GM20000 (cell line): Measurements from ENCODE around the gene ACADS.

ENCODE experiments used
- DNase-seq: peaks from one replicate; pipeline ENCODE4 v3.0.0; 2012; ENCODE audit warnings: low spot score
- CTCF ChIP-seq: IDR thresholded peaks from 2 replicates; pipeline ENCODE4 v1.5.1; 2012; ENCODE audit warnings: mild to moderate bottlenecking, control low read depth; ENCODE audit errors: extremely low read depth, missing control alignments

The ACADS gene

DNA sequence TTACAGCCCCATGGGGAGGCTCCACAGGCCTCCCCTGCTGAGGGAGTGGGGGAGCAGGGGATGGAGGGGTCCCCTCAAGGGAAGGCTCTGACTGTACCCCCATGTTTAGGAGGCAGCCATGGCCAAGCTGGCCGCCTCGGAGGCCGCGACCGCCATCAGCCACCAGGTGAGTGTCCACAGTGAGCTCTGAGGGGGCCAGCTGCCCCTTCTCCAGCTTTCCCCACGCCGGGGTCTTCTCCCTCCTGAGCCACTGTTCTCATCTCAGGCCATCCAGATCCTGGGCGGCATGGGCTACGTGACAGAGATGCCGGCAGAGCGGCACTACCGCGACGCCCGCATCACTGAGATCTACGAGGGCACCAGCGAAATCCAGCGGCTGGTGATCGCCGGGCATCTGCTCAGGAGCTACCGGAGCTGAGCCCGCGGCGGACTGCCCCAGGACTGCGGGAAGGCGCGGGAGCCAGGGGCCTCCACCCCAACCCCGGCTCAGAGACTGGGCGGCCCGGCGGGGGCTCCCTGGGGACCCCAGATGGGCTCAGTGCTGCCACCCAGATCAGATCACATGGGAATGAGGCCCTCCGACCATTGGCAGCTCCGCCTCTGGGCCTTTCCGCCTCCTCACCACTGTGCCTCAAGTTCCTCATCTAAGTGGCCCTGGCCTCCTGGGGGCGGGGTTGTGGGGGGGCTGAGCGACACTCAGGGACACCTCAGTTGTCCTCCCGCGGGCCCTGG is 13.6 kb downstream of the ACADS start:
- no peak for TF ChIP-seq CTCF
- no peak for DNase-seq

DNA sequence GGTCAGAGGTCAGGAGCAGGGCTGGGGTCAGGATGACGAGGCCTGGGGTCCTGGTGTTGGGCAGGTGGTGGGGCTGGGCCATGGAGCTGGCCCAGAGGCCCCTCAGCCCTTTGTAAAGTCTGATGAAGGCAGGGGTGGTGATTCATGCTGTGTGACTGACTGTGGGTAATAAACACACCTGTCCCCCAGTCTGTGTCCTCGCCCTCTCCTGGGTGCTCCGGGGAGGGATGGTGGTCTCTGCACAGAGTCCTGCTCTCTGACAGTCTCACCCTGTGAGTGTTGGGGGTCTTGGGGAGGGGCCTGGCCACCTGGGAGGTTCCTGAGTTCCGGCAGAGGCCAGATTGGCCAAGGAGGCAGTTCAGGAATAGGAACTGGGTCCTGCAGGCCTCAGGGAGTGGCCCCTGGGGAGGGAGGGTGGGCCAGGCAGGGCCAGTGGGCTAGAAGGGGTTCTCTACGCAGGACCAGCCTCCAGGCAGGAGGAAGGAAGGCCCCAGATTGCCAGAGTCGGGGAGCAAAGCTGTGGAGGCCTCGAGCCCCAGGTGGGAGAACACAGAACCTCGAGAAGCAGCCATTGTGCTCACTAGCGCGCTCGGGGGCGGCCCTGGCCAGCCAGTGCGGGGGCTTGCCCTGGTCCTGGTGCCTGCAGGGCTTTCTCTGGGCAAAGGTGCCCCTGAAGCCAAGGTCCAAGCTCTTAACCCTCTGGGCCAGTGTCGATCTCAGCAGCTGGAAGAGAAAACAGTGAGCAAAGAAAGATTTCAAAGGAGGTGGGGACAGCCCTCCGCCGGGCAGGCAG is 14.4 kb downstream of the ACADS start:
- no peak for TF ChIP-seq CTCF
- no peak for DNase-seq

DNA sequence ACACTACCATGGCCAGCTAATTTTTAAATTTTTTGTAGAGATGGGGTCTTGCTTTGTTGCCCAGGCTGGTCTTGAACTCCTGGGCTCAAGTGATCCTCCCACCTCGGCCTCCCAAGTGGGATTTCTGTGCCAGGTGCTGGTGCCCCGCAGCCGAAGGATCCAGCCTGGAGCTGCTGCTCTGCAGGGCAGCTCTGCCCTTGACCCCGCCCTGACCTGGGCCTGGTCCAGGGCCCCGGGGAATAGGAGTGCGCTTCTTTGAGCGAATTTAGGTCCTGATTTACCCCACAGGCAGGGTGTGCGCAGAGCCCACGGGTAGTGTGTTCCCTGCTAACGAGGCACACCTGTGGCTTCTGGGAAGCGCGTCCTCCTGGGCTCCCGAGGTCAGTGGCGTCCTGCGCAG is 15.2 kb downstream of the ACADS start:
- no peak for TF ChIP-seq CTCF
- DNase-seq: no peak

DNA sequence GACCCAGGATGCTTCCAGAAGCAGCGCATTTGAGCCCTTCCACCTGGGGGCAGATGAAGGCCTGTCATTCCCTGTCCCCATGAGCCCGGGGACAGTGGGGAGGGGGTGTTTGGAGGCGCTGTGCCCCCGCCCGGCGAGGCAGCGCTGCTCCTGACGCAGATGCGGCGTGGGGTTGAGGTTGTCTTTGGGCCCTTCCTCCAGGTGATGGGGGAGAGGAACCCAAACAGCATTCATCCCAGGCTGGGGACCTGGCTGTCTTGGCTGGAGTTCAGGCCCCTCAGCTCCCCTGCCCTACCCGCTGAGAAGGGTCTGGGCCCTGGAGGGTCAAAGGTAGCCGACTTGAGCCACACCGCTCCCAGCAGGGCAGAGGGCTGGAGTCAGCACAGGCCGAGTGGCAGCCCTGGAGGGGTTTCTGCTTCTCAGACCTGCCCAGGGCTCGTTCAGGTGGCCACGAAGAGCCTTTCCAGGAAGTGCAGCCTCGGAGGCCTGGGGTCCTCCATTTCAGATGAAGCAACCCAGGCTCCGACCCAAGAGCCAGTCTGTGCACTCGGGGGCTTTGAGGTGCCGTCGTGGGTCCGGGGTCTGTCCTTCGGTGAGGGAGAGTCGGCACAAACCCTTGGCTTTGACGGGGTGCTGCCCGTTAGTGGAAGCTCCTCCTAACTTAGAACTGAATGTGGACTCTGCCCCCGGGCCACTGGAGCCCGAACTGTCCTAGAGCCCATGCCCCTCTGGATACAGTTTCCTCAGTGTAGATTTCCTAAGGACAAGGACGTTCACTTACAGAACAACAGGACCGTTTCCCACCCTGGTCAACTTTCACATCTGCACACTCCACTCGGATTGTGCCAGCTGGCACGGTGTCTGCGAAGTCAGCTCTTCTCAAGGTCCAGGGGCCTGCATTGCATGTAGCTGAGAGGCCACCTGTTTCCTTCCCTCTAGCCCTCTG is 16.1 kb downstream of the ACADS start:
- DNase-seq: no peak
- no peak for TF ChIP-seq CTCF

DNA sequence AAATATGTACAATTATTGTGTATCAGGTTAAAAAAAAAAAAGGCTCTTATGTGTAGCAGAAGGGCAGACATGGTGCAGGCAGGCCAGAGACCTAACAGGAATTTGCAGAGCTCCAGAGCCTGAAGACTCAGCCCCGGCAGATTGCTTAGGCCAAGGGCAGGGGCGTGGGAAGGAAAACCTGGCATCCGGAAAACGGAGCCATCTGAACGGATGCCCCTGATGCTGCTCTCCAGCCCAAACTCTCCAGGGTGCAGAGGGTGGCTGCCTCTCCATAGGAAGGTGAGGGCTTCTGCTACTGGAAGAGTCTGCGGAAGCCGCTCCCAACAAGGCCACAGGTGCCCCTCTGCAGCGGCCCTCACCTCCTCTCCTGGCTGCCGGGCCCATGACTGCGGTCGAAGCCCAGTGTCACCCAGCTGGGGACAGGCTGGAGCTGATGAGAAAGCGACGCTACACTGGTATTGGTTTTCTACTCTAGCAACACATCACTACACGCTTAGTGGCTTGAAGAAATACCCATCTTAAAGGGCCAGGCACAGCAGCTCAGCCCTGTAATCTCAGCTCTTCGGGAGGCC is 19.4 kb downstream of the ACADS start:
- DNase-seq: no peak
- no peak for TF ChIP-seq CTCF

GRCh38 chr12:120748242-120748641 is 22.6 kb downstream of the ACADS start:
- DNase-seq: no peak
- no peak for TF ChIP-seq CTCF
